ENCODE measurements around the gene ISY1.

DNA sequence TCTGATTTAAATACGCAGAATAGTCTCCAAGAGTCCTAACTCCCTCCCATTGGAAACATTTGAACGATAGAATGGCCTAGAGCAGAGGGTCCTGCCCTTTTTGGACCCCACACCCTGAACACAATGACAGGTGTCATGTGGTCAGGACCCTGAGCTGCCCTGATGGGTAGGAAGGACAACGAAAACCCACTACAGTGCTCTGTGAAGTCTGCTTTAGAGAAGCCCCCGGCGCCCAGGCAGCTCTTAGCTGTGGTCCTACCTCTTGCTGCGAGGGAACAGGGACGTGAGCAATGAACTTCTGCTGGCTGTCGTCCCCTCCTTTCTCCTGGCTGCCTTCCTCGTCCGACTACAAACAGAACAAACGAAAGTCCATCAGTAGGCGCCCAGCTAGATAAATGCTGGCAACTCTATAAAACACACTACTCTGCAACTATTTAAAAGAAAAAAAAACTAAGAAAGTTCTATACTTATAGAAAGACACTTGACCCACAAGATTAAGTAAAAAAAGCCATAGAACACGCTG is 30.5 kb downstream of the ISY1 start:
- no peak for TF ChIP-seq POLR2A (IDR thresholded peaks at IDR 0.05)
- TF ChIP-seq, protein P1, sequence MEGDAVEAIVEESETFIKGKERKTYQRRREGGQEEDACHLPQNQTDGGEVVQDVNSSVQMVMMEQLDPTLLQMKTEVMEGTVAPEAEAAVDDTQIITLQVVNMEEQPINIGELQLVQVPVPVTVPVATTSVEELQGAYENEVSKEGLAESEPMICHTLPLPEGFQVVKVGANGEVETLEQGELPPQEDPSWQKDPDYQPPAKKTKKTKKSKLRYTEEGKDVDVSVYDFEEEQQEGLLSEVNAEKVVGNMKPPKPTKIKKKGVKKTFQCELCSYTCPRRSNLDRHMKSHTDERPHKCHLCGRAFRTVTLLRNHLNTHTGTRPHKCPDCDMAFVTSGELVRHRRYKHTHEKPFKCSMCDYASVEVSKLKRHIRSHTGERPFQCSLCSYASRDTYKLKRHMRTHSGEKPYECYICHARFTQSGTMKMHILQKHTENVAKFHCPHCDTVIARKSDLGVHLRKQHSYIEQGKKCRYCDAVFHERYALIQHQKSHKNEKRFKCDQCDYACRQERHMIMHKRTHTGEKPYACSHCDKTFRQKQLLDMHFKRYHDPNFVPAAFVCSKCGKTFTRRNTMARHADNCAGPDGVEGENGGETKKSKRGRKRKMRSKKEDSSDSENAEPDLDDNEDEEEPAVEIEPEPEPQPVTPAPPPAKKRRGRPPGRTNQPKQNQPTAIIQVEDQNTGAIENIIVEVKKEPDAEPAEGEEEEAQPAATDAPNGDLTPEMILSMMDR (IDR thresholded peaks at IDR 0.05) = no peak
- TF ChIP-seq POLR2AphosphoS5 (IDR thresholded peaks at IDR 0.05; ENCODE audit: insufficient read depth in 1 of 2, low read depth in 1 of 2) = no peak
